Gastrocnemius medialis (tissue), 4 donors: ENCODE measurements around the gene CYP4V2.

ENCODE experiments used
- POLR2A ChIP-seq, 2 donors: fragments of 450-650 bp; IDR thresholded peaks; one replicate each; pipeline ENCODE4 v1.6.1; 2017; ENCODE audit warnings: antibody characterized with exemption in 2 of 2, mild to moderate bottlenecking in 2 of 2, moderate library complexity in 2 of 2
- TF ChIP-seq, protein P1 (sequence below), 5 experiments: fragments of 450-650 bp in 3 of 5; fragments of 200-600 bp in 2 of 5; sonication (generic) in 2 of 5; IDR thresholded peaks in 4 of 5; conservative IDR thresholded peaks in 1 of 5; 1 replicate in 4 of 5; 2 replicates in 1 of 5; pipeline ENCODE4 v1.5.1; 2016 to 2019; ENCODE audit warnings: antibody characterized with exemption in 5 of 5, mild to moderate bottlenecking in 3 of 5, moderate library complexity in 3 of 5

DNA sequence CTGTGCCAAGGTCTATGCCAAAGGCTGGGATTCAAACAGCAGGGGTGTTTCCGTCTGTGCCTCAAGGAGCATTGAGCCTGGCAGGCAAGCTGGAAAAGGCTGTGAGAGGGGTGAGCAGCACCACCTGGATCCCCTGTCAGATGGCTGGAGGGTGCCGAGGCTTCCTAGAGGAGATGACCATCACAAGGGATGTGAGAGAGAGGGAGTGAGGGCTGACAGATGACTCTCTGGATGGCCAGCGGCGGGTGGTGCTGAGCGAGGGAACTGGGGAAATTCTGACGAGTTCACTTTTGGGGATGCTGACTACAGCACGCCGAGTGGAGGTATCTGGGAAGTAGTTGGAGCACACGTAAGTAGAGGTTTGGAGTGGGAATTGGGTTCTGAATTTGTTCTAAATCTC, 22.6 kb upstream of the CYP4V2 start:
- TF ChIP-seq, protein P1, sequence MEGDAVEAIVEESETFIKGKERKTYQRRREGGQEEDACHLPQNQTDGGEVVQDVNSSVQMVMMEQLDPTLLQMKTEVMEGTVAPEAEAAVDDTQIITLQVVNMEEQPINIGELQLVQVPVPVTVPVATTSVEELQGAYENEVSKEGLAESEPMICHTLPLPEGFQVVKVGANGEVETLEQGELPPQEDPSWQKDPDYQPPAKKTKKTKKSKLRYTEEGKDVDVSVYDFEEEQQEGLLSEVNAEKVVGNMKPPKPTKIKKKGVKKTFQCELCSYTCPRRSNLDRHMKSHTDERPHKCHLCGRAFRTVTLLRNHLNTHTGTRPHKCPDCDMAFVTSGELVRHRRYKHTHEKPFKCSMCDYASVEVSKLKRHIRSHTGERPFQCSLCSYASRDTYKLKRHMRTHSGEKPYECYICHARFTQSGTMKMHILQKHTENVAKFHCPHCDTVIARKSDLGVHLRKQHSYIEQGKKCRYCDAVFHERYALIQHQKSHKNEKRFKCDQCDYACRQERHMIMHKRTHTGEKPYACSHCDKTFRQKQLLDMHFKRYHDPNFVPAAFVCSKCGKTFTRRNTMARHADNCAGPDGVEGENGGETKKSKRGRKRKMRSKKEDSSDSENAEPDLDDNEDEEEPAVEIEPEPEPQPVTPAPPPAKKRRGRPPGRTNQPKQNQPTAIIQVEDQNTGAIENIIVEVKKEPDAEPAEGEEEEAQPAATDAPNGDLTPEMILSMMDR (IDR thresholded peaks at IDR 0.05 in 4 of 5, conservative IDR thresholded peaks at IDR 0.05 in 1 of 5) = no peak
- no peak for TF ChIP-seq POLR2A (IDR thresholded peaks at IDR 0.05)
